ENCODE measurements around the gene ITPR2. TPM values are rescaled to one million over a fixed set of nuclear protein-coding genes. Genes with fewer than 3 reads are reported as not detected.

The ITPR2 gene
- total and polyA plus RNA-seq, 5 experiments from 2014 or later = 4.6 to 45.9 (median 9.6) TPM

GRCh38 chr12:26727482-26728204 is 105.4 kb downstream of the ITPR2 start:
- ATAC-seq = no peak
- Mint-ChIP-seq H3K4me1 (peaks cover 6 to 52% (median 37%) of the 10 kb centered on the region in 4 donors), H3K27ac (peak overlapping the region in 1 of 10 donors; percentile 33), H3K27me3 (no peaks in the 10 kb centered on the region), H3K36me3 (peaks cover 0 to 25% (median 10%) of the 10 kb centered on the region in 3 donors), H3K4me3 (no peak overlapping the region), H3K9me3 (no peaks in the 10 kb centered on the region)
- no peak for DNase-seq
- POLR2A ChIA-PET = interaction anchor here (1.3 kb wide), 1 partner anchor 105 kb away, joined by 4 read pairs; no protein-coding TSS in a partner anchor

DNA sequence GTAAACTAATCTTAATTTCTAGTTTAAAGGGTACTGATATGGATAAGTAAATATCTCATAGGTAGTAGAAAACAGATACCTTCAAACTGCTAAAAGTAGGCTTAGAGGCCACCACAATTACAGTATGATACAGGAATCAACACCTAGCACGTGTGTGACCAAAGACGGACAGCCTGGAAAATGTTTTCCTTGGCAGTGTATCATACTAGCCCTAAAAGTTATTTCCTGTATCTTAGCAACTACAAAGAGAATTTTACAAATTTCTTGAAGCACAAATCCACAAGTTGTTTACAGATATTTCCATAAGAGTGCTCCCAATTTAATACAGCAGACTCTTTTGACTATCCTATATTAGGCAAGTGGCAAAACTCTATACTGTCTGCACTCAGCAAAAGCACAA is 106.0 kb downstream of the ITPR2 start:
- POLR2A ChIA-PET = no interaction called here
- ATAC-seq = no peak

GRCh38 chr12:26725276-26725916 is 107.6 kb downstream of the ITPR2 start:
- H3K36me3 Mint-ChIP-seq = peaks cover 5 to 36% (median 16%) of the 10 kb centered on the region in 3 donors
- ATAC-seq = no peak
- DNase-seq = no peak
- no peak overlapping the region for H3K4me3 Mint-ChIP-seq
- peaks cover 2 to 33% (median 26%) of the 10 kb centered on the region in 4 donors for H3K4me1 Mint-ChIP-seq
- peak overlapping the region in 1 of 10 donors; percentile 17 for H3K27ac Mint-ChIP-seq
- POLR2A ChIA-PET = no interaction called here
- H3K27me3 Mint-ChIP-seq = no peaks in the 10 kb centered on the region
- no peaks in the 10 kb centered on the region for H3K9me3 Mint-ChIP-seq

More for the DNA sequence above, 106.0 kb downstream of the ITPR2 start:
- Mint-ChIP-seq H3K27ac (no peak overlapping the region), H3K27me3 (no peaks in the 10 kb centered on the region), H3K36me3 (peaks cover 5 to 31% (median 14%) of the 10 kb centered on the region in 3 donors), H3K4me3 (no peak overlapping the region), H3K9me3 (no peaks in the 10 kb centered on the region), H3K4me1 (peaks cover 5 to 45% (median 32%) of the 10 kb centered on the region in 4 donors)
- no peak for DNase-seq

DNA sequence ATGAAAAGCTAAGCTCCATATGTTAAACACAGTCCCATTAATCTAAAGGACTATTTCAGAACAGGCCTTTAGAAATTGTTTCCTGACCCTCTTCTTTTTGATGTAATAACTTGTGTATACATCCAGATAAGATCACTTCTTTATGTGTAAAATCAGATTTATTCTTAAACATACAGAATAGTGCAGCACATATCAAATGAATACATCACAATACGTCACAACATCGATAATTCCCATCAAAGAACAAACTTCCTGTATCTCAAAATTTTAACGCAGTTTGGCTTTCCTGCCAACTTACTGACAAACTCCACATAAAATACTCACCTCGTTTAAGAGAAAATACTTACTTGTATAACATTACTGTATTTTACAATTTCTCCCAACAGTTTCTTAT is 108.7 kb downstream of the ITPR2 start:
- Mint-ChIP-seq H3K4me3 (no peak overlapping the region), H3K36me3 (peaks cover 5 to 40% (median 16%) of the 10 kb centered on the region in 3 donors), H3K27ac (no peak overlapping the region), H3K9me3 (no peaks in the 10 kb centered on the region), H3K4me1 (peaks cover 2 to 23% (median 16%) of the 10 kb centered on the region in 4 donors), H3K27me3 (no peaks in the 10 kb centered on the region)
- no peak for ATAC-seq
- POLR2A ChIA-PET = no interaction called here
- DNase-seq = no peak

DNA sequence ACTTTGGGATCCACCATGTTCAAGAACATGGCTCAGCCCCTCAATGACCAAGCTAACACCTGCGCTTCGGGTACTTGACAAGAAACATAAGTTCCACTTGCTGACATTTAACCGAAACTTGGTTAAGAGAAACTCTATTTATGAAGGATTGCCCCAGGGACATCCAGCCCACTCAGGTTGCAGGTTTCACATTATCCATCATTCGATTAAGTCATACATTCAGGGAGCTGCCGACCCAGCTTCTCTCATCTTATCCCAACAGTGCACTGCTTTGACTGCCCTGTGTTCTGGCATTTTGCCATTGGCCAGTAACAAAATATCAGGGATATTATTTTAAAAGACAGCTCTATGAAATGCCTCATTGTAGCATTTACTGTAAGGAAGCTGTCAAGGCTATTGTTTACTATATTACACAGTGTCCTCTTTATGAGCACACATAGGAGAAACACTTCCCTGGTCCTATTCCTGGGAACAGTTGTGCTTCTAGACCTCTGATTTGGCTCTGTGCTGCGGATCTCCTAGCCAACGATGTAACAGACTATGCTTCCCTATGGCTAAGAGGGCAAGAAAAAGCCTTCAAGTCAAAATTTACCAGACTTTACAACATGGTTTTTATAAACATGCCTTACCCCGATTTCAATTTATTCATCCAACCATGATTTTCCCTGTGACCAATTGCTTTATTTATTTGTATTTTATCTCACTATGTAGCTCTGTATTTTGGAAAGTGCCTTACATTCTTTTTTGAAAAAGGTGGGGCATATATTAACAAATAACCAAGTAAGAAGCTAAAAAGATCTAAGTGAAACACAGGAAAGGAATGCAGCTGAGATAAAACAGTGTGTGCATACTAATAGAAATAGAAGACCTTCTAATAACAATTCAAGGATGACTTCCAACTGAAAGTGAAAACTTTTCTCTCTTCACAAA is 109.3 kb downstream of the ITPR2 start:
- no peaks in the 10 kb centered on the region for H3K9me3 Mint-ChIP-seq
- no peak for ATAC-seq
- peaks cover 5 to 40% (median 12%) of the 10 kb centered on the region in 3 donors for H3K36me3 Mint-ChIP-seq
- H3K27ac Mint-ChIP-seq = no peak overlapping the region
- H3K27me3 Mint-ChIP-seq = no peaks in the 10 kb centered on the region
- DNase-seq = no peak
- no peak overlapping the region for H3K4me3 Mint-ChIP-seq
- POLR2A ChIA-PET = interaction anchor here (0.6 kb wide), 1 partner anchor 227 kb away, joined by 5 read pairs; no protein-coding TSS in a partner anchor
- peaks cover 2 to 17% (median 14%) of the 10 kb centered on the region in 4 donors for H3K4me1 Mint-ChIP-seq

- Mint-ChIP-seq H3K36me3 (peaks cover 5 to 46% (median 14%) of the 10 kb centered on the region in 3 donors), H3K27me3 (no peaks in the 10 kb centered on the region), H3K9me3 (no peaks in the 10 kb centered on the region), H3K4me3 (no peak overlapping the region), H3K27ac (no peak overlapping the region), H3K4me1 (peaks cover 2 to 11% (median 7%) of the 10 kb centered on the region in 4 donors)
- ATAC-seq (no peak), DNase-seq (no peak)
- POLR2A ChIA-PET = no interaction called here
Measured at GRCh38 chr12:26721800-26722199, 111.2 kb downstream of the ITPR2 start.

- DNase-seq (no peak), ATAC-seq (no peak)
- Mint-ChIP-seq H3K27ac (no peak overlapping the region), H3K4me3 (no peak overlapping the region), H3K9me3 (no peaks in the 10 kb centered on the region), H3K4me1 (peaks cover 0 to 2% (median 0%) of the 10 kb centered on the region in 4 donors), H3K27me3 (no peaks in the 10 kb centered on the region), H3K36me3 (peaks cover 5 to 59% (median 22%) of the 10 kb centered on the region in 3 donors)
- POLR2A ChIA-PET = no interaction called here
Measured at GRCh38 chr12:26719852-26720251, 113.1 kb downstream of the ITPR2 start.

DNA sequence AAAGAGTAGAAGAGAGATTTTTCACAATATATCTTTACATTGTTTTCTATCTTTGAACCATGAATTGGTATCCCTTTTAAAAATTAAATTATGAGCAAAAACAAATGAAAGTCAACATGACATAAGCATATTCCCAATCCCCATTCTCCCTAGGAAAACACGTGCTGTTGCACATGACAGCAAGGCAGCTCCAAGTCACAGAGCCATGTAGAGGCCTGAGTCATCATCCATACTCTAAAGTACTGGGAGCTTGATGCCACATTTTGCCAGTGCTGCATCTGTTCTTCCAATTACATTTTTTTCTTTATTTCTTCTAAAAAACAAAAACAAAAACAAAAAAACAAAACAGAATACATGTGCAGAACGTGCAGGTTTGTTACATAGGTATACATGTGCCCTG is 115.2 kb downstream of the ITPR2 start:
- POLR2A ChIA-PET = no interaction called here
- peaks cover 0 to 2% (median 0%) of the 10 kb centered on the region in 4 donors for H3K4me1 Mint-ChIP-seq
- H3K27me3 Mint-ChIP-seq = no peaks in the 10 kb centered on the region
- DNase-seq (no peak), ATAC-seq (no peak)
- H3K27ac Mint-ChIP-seq = no peak overlapping the region
- no peak overlapping the region for H3K4me3 Mint-ChIP-seq
- H3K9me3 Mint-ChIP-seq = no peaks in the 10 kb centered on the region
- peaks cover 5 to 58% (median 23%) of the 10 kb centered on the region in 3 donors for H3K36me3 Mint-ChIP-seq

DNA sequence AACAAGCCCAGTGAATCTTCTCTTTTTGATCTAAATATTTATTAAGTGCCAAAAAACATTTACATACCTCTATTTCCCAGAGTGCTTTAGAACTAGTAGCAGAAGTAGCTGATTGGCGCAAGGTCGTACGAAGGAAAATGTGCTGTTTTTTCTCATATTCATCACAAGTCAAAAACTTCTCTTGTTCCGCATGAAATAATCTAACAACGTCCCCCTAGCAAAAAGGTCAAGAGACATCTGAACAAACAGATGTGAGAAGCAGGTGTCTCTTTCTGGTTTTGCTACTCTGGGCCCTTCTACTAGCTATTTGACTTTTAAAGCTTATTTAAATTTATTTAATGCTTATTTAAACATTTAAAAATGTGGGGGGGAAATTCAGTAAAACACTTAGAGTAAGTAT is 117.8 kb downstream of the ITPR2 start:
- Mint-ChIP-seq H3K27ac (no peak overlapping the region), H3K36me3 (peaks cover 0 to 65% (median 32%) of the 10 kb centered on the region in 3 donors)
- no peak for ATAC-seq

GRCh38 chr12:26713885-26714383 is 119.1 kb downstream of the ITPR2 start:
- POLR2A ChIA-PET = no interaction called here
- DNase-seq = no peak
- Mint-ChIP-seq H3K36me3 (peaks cover under 1 to 68% (median 35%) of the 10 kb centered on the region in 3 donors), H3K4me3 (no peak overlapping the region), H3K4me1 (no peaks in the 10 kb centered on the region), H3K27me3 (no peaks in the 10 kb centered on the region), H3K9me3 (no peaks in the 10 kb centered on the region), H3K27ac (no peak overlapping the region)
- no peak for ATAC-seq

More for the DNA sequence above, 117.8 kb downstream of the ITPR2 start:
- H3K4me1 Mint-ChIP-seq = no peaks in the 10 kb centered on the region
- DNase-seq = no peak
- no peaks in the 10 kb centered on the region for H3K27me3 Mint-ChIP-seq
- no peaks in the 10 kb centered on the region for H3K9me3 Mint-ChIP-seq
- POLR2A ChIA-PET = no interaction called here
- H3K4me3 Mint-ChIP-seq = no peak overlapping the region

DNA sequence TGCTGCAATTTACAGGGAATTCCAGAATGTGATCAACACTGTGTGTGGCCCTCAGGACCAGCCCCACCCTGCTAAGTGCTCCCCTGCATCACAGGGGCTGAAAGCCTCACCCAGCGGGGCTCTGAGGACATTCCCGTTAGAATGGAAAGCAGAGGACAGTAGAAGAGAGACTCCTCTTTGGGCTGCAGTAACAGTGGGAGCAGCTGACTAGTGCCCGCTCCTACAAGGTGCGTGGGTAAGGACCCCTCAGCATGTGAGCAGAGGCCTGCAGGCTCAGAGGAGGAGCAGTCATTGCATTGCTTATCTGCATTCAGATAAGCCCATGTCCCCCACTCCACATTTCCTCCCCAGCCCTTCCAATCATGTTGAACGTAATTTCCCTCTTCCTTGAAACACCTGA is 120.1 kb downstream of the ITPR2 start:
- ATAC-seq (no peak), DNase-seq (no peak)
- peak overlapping the region in 2 of 10 donors; percentile 22 to 81 for H3K27ac Mint-ChIP-seq
- no peaks in the 10 kb centered on the region for H3K4me1 Mint-ChIP-seq
- POLR2A ChIA-PET = no interaction called here
- H3K4me3 Mint-ChIP-seq = no peak overlapping the region
- peaks cover 0 to 5% (median 0%) of the 10 kb centered on the region in 9 donors for H3K9me3 Mint-ChIP-seq
- peaks cover 11 to 73% (median 44%) of the 10 kb centered on the region in 3 donors for H3K36me3 Mint-ChIP-seq
- H3K27me3 Mint-ChIP-seq = no peaks in the 10 kb centered on the region

DNA sequence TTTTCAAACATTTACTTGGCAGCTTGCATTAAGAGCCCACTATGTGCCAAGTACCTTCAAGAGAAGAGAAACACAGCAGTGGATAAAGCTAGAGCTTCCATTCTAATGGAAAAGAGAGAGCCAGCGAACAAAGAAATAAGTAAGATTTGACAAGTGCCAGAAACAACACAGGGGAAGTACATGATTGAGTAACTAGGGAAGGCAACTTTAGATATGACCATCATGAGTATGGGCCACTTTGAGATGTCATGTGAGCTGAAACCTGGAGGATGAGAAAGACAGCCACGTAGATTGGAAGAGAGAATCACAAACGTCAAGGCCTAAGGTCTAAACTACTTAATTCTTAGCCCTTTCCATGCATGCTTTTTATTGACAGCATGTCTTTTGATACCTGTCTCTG is 121.4 kb downstream of the ITPR2 start:
- POLR2A ChIA-PET = no interaction called here
- H3K27me3 Mint-ChIP-seq = no peaks in the 10 kb centered on the region
- no peak overlapping the region for H3K27ac Mint-ChIP-seq
- ATAC-seq (no peak), DNase-seq (no peak)
- H3K4me1 Mint-ChIP-seq = no peaks in the 10 kb centered on the region
- H3K36me3 Mint-ChIP-seq = peaks cover 11 to 69% (median 45%) of the 10 kb centered on the region in 3 donors
- H3K9me3 Mint-ChIP-seq = peaks cover 0 to 5% (median 0%) of the 10 kb centered on the region in 9 donors
- H3K4me3 Mint-ChIP-seq = no peak overlapping the region
